GM18519 (cell line): Measurements from ENCODE around the gene ZNF385B.

ENCODE experiments used
- ATAC-seq: cut with Tn5 transposase; IDR thresholded peaks from one replicate; pipeline ENCODE4 v1.9.1; 2021; ENCODE audit warnings: mild to moderate bottlenecking, moderate library complexity; ENCODE audit not compliant: unreplicated experiment, low FRiP score

ZNF385B gene

GRCh38 chr2:179528576-179529069 lies 332.8 kb downstream of the ZNF385B start:
- ATAC-seq, result no peak

GRCh38 chr2:179525340-179525739 lies 336.1 kb downstream of the ZNF385B start:
- ATAC-seq, result no peak

- no peak for ATAC-seq
Measured at GRCh38 chr2:179524809-179525339, 336.5 kb downstream of the ZNF385B start.

GRCh38 chr2:179521944-179522343 lies 339.5 kb downstream of the ZNF385B start:
- no peak for ATAC-seq

- no peak for ATAC-seq
Measured at GRCh38 chr2:179518830-179519229, 342.6 kb downstream of the ZNF385B start.

GRCh38 chr2:179513181-179513580 lies 348.2 kb downstream of the ZNF385B start:
- no peak for ATAC-seq

GRCh38 chr2:179512281-179513035 lies 349.0 kb downstream of the ZNF385B start:
- no peak for ATAC-seq

GRCh38 chr2:179511105-179511789 lies 350.2 kb downstream of the ZNF385B start:
- ATAC-seq, result no peak

- no peak for ATAC-seq
Measured at GRCh38 chr2:179495315-179495714, 366.1 kb downstream of the ZNF385B start.

- ATAC-seq, result no peak
Measured at GRCh38 chr2:179488563-179488962, 372.8 kb downstream of the ZNF385B start.

GRCh38 chr2:179487010-179487731 lies 374.2 kb downstream of the ZNF385B start:
- no peak for ATAC-seq

GRCh38 chr2:179483131-179483530 lies 378.3 kb downstream of the ZNF385B start:
- ATAC-seq, result no peak

- ATAC-seq, result no peak
Measured at GRCh38 chr2:179479947-179480346, 381.5 kb downstream of the ZNF385B start.

- ATAC-seq, result no peak
Measured at GRCh38 chr2:179478771-179479170, 382.6 kb downstream of the ZNF385B start.

- ATAC-seq, result no peak
Measured at GRCh38 chr2:179470992-179471391, 390.4 kb downstream of the ZNF385B start.

GRCh38 chr2:179470089-179470488 lies 391.3 kb downstream of the ZNF385B start:
- no peak for ATAC-seq

- ATAC-seq, result no peak
Measured at GRCh38 chr2:179467960-179468359, 393.5 kb downstream of the ZNF385B start.

- no peak for ATAC-seq
Measured at GRCh38 chr2:179467111-179467510, 394.3 kb downstream of the ZNF385B start.

GRCh38 chr2:179461420-179461819 lies 400.0 kb downstream of the ZNF385B start:
- ATAC-seq, result no peak

GRCh38 chr2:179460181-179460929 lies 401.1 kb downstream of the ZNF385B start:
- ATAC-seq, result no peak
